GM23338 (cell line): ENCODE measurements around the gene UBR2.

Experiments
- CREB1 ChIP-seq: fragments of 250-450 bp; sonication (Bioruptor Pico); IDR thresholded peaks from 2 replicates; pipeline ENCODE4 v1.5.0; 2020; ENCODE audit warnings: low read depth, mild to moderate bottlenecking, moderate library complexity
- CTCF ChIP-seq, 2 experiments: fragments of 200-600 bp in 1 of 2; sonication (generic) in 1 of 2; conservative IDR thresholded peaks; 2 replicates each; pipeline versions ENCODE4 v1.5.1 to v1.6.1; 2016 to 2017; ENCODE audit warnings: antibody characterized with exemption in 2 of 2, low read depth in 2 of 2, mild to moderate bottlenecking in 2 of 2, moderate library complexity in 1 of 2
- ETS1 ChIP-seq: IDR thresholded peaks from 2 replicates; pipeline ENCODE4 v1.6.1; 2016; ENCODE audit warnings: antibody characterized with exemption
- EZH2 ChIP-seq: fragments of 200-600 bp; sonication (generic); IDR thresholded peaks from one replicate; pipeline ENCODE4 v1.8.0; 2017; ENCODE audit warnings: antibody characterized with exemption, mild to moderate bottlenecking, low read depth; ENCODE audit not compliant: unreplicated experiment
- EZH2phosphoT487 ChIP-seq: fragments of 200-600 bp; sonication (generic); IDR thresholded peaks from one replicate; pipeline ENCODE4 v1.8.1; 2018; ENCODE audit warnings: antibody characterized with exemption; ENCODE audit not compliant: unreplicated experiment
- JUNB ChIP-seq: IDR thresholded peaks from one replicate; pipeline ENCODE4 v1.6.1; 2016; ENCODE audit warnings: antibody characterized with exemption; ENCODE audit not compliant: unreplicated experiment
- NANOG ChIP-seq: IDR thresholded peaks from 2 replicates; pipeline ENCODE4 v1.6.1; 2016; ENCODE audit warnings: antibody characterized with exemption, borderline replicate concordance
- POLR2AphosphoS5 ChIP-seq: IDR thresholded peaks from 2 replicates; pipeline ENCODE4 v1.6.1; 2016; ENCODE audit warnings: antibody characterized with exemption, low read depth
- REST ChIP-seq: IDR thresholded peaks from one replicate; pipeline ENCODE4 v1.6.1; 2018; ENCODE audit warnings: antibody characterized with exemption; ENCODE audit not compliant: unreplicated experiment
- STAT1 ChIP-seq: IDR thresholded peaks from one replicate; pipeline ENCODE4 v1.6.1; 2016; ENCODE audit warnings: antibody characterized with exemption; ENCODE audit not compliant: unreplicated experiment
- ZNF114 ChIP-seq: fragments of 250-450 bp; sonication (Bioruptor Pico); IDR thresholded peaks from 2 replicates; pipeline ENCODE4 v1.5.0; 2020; ENCODE audit warnings: mild to moderate bottlenecking, moderate library complexity
- ZNF331 ChIP-seq: fragments of 250-450 bp; sonication (Bioruptor Pico); IDR thresholded peaks from 2 replicates; pipeline ENCODE4 v1.5.0; 2020; ENCODE audit warnings: low read depth, mild to moderate bottlenecking, moderate library complexity
- ZNF462 ChIP-seq: fragments of 250-450 bp; sonication (Bioruptor Pico); IDR thresholded peaks from 2 replicates; pipeline ENCODE4 v1.5.0; 2020; ENCODE audit warnings: mild to moderate bottlenecking, moderate library complexity

GRCh38 chr6:42610416-42610815 lies 46.6 kb downstream of the UBR2 start:
- TF ChIP-seq CTCF (conservative IDR thresholded peaks at IDR 0.05; ENCODE audit: low read depth in 2 of 2) (no peak), CREB1 (CRISPR knock-in tag) (no peak), REST (no peak), ZNF331 (CRISPR knock-in tag) (no peak), POLR2AphosphoS5 (no peak), EZH2 (no peak), ZNF114 (no peak), EZH2phosphoT487 (no peak), JUNB (no peak), ETS1 (no peak), NANOG (no peak), STAT1 (no peak), ZNF462 (no peak)
